ENCODE data around the gene TFIP11.

DNA sequence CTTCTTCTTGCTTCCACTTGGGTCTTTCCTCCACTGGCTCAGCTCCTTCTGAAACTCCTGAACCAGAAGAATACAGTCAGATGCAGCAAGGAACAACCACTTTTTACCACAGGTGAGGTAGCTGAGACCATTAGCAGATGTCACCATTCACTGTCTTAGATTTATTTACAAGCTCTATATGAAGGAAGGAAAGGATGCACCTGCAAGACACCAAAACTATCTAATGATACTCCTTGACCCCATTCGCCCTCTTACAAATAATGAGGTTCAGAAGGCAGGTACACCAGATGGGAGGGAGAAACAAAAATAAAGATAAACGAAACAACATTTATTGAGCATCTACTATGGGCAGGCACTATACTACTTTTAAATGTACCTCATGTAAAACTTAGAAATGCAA is 10.3 kb downstream of the TFIP11 start:
- TF ChIP-seq, protein P1, sequence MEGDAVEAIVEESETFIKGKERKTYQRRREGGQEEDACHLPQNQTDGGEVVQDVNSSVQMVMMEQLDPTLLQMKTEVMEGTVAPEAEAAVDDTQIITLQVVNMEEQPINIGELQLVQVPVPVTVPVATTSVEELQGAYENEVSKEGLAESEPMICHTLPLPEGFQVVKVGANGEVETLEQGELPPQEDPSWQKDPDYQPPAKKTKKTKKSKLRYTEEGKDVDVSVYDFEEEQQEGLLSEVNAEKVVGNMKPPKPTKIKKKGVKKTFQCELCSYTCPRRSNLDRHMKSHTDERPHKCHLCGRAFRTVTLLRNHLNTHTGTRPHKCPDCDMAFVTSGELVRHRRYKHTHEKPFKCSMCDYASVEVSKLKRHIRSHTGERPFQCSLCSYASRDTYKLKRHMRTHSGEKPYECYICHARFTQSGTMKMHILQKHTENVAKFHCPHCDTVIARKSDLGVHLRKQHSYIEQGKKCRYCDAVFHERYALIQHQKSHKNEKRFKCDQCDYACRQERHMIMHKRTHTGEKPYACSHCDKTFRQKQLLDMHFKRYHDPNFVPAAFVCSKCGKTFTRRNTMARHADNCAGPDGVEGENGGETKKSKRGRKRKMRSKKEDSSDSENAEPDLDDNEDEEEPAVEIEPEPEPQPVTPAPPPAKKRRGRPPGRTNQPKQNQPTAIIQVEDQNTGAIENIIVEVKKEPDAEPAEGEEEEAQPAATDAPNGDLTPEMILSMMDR (IDR thresholded peaks at IDR 0.05) = no peak
- TF ChIP-seq POLR2A (IDR thresholded peaks at IDR 0.05) = no peak

Measured in testis (tissue), 2 donors.